MM.1S (cell line): ENCODE measurements around the gene ZNF10.

Experiments used
- CTCF ChIP-seq: fragments of 300-600 bp; sonication (generic); IDR thresholded peaks from 2 replicates; pipeline ENCODE4 v1.5.1; 2016; ENCODE audit warnings: antibody characterized with exemption, low read length, mixed read lengths
- EZH2 ChIP-seq: fragments of 300-600 bp; sonication (generic); optimal IDR thresholded peaks from 2 replicates; pipeline ENCODE3; 2017; ENCODE audit warnings: low read depth, mild to moderate bottlenecking, antibody characterized with exemption, low read length, mixed read lengths
- EZH2phosphoT487 ChIP-seq: fragments of 300-600 bp; sonication (generic); IDR thresholded peaks from 2 replicates; pipeline ENCODE4 v1.6.1; 2018; ENCODE audit warnings: antibody characterized with exemption, low read length

GRCh38 chr12:133106253-133106652 lies 24.2 kb upstream of the ZNF10 start:
- TF ChIP-seq EZH2phosphoT487: no peak
- no peak for TF ChIP-seq CTCF
- no peak for TF ChIP-seq EZH2
